IPS-18a (cell line): ENCODE data around the gene KRTAP5-3.
"Not testable (repeated sequence)": the region's sequence is repeated elsewhere in the genome, so short reads cannot be mapped to it uniquely, and the experiment has no call there.

Experiments
- H3K27ac ChIP-seq: one replicate; pipeline ENCODE4 v1.5.1; 2013; ENCODE audit warnings: low read length
- H3K27me3 ChIP-seq: one replicate; pipeline ENCODE4 v1.6.1; 2013; ENCODE audit warnings: mild to moderate bottlenecking, low read length; ENCODE audit not compliant: control insufficient read depth, insufficient read depth
- H3K36me3 ChIP-seq: one replicate; pipeline ENCODE4 v1.6.1; 2013; ENCODE audit warnings: low read depth, low read length; ENCODE audit not compliant: control insufficient read depth
- H3K4me1 ChIP-seq: one replicate; pipeline ENCODE4 v1.6.1; 2013; ENCODE audit warnings: low read depth, low read length; ENCODE audit not compliant: control insufficient read depth
- H3K4me3 ChIP-seq: one replicate; pipeline ENCODE4 v1.5.1; 2013; ENCODE audit warnings: low read length
- H3K9ac ChIP-seq: one replicate; pipeline ENCODE4 v1.6.1; 2013; ENCODE audit warnings: mild to moderate bottlenecking, low read length, moderate library complexity
- H3K9me3 ChIP-seq: one replicate; pipeline ENCODE4 v1.6.1; 2013; ENCODE audit warnings: low read depth, low read length; ENCODE audit not compliant: control insufficient read depth

KRTAP5-3 gene

DNA sequence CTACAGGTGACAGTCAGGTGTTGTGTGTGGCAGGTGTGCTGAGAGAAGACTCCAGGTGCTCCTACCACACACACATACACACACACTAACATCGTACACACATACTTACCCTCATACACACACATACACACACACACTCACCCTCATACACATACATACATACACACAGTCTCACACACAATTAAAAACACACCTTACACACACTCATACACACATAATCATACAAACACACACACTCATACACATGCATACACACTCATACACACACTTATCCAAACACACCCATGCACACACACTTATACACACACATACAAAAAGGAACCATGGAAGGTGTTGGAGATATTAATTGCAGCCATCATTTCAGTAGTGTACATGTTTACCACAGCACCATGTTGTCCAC is 4.6 kb downstream of the KRTAP5-3 start:
- H3K27ac ChIP-seq, result no peak overlapping the region
- H3K9me3 ChIP-seq, result no peaks in the 10 kb centered on the region
- peaks cover 16% of the 10 kb centered on the region for H3K27me3 ChIP-seq
- no peak overlapping the region for H3K4me3 ChIP-seq
- no peak overlapping the region for H3K9ac ChIP-seq
- H3K36me3 ChIP-seq, result no peaks in the 10 kb centered on the region
- H3K4me1 ChIP-seq, result peaks cover 11% of the 10 kb centered on the region

DNA sequence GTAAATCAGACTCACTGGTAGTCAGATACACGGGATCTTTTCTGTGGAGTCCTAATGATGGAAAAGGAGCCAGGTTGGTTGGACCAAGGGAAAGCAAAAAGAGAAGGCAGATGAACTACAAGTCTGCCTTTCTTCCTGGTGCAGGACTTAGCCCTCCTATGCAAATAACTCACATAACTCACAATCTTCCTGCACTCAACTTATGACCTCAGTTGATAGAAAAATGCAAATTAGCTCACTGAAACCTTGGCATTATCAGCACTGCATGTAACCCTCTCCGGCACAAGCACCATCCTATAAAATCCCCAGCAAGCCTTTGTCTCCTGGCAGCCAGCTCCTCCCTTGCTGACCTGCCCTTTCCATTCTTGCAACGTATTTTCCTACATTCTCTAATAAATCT is 6.6 kb downstream of the KRTAP5-3 start:
- H3K4me3 ChIP-seq, H3K9ac ChIP-seq, H3K36me3 ChIP-seq, H3K27ac ChIP-seq, H3K9me3 ChIP-seq: not testable (repeated sequence)
- Histone ChIP-seq H3K4me1 (peaks cover 13% of the 10 kb centered on the region), H3K27me3 (peaks cover 10% of the 10 kb centered on the region)

DNA sequence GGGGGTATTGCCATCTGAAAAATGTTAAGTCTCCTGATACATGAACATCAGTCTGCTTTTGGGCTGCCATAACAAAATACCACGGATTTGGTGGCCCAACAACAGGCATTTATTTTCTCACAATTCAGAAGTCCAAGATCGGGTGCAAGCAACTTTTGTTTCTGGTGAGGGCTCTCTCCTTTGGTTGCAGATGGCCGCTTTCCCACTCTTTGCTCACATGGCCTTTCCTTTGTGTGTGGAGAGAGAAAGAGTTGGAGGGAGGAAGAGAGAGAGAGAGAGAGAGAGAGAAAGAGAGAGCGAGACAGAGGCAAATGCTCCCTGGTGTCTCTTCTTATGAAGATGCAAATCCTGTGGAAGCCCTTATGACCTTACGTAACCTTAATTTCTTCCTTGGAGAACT is 7.6 kb downstream of the KRTAP5-3 start:
- peaks cover 10% of the 10 kb centered on the region for H3K27me3 ChIP-seq
- no peak overlapping the region for H3K4me3 ChIP-seq
- peak overlapping the region; percentile 25 for H3K9ac ChIP-seq
- no peaks in the 10 kb centered on the region for H3K9me3 ChIP-seq
- H3K4me1 ChIP-seq, result peaks cover 21% of the 10 kb centered on the region
- H3K27ac ChIP-seq, result no peak overlapping the region
- no peaks in the 10 kb centered on the region for H3K36me3 ChIP-seq

DNA sequence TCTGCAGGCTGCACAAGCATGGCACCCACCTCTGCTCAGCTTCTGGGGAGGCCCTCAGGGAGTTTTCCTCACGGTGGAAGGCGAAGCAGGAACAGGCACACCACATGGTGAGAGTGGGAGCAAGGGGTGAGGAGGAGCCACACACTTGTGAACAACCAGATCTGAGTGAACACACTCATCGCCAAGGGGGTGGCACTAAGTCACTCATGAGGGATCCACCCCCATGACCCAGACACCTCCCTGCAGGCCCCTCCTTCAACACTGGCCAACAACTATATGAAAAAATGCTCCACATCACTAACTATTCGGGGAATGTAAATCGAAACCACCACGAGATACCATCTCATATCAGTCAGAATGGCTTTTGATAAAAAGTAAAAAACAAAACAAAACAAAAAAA is 9.4 kb downstream of the KRTAP5-3 start:
- H3K36me3 ChIP-seq, result no peaks in the 10 kb centered on the region
- H3K9ac ChIP-seq, result no peak overlapping the region
- no peak overlapping the region for H3K27ac ChIP-seq
- no peaks in the 10 kb centered on the region for H3K9me3 ChIP-seq
- peaks cover 21% of the 10 kb centered on the region for H3K4me1 ChIP-seq
- peaks cover 10% of the 10 kb centered on the region for H3K27me3 ChIP-seq
- no peak overlapping the region for H3K4me3 ChIP-seq

DNA sequence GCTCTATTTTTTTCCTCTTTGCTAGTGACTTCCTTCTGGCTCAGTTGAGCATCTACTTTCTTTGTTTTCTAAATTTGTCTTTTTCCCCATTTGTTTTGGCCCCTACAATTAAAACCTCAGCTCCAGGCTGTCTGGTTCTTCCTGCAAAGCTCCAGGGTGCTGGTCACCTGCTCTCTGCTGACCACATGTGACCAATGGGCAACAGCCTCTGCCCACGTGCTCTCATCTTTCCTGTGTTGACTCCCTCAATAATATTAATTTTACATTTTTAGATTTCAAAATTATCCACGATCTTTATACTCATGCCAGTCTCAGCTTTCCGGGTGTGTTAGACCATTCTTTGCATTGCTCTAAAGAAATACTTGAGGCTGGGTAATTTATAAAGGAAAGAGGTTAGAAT is 9.9 kb downstream of the KRTAP5-3 start:
- H3K9ac ChIP-seq, H3K27ac ChIP-seq, H3K9me3 ChIP-seq, H3K4me3 ChIP-seq, H3K36me3 ChIP-seq: not testable (repeated sequence)
- H3K4me1 ChIP-seq, result peaks cover 21% of the 10 kb centered on the region
- peaks cover 10% of the 10 kb centered on the region for H3K27me3 ChIP-seq

DNA sequence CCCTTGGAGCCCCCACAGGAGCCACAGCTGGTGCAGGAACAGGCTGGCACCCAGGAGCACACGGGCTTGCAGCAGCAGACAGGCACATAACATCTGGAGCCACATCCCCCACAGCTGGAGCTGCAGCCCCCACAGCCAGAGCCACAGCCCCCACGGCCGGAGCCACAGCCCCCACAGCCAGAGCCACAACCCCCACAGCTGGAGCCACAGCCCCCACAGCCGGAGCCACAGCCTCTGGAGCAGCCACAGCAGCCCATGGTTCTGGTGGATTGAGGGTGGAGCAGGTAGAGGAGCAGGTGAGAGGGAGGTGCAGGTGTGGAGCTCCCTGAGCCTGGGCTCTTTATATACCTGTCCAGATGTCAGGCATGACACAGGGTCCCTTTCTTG is 10.3 kb downstream of the KRTAP5-3 start, which contains the start of gene KRTAP5-2:
KRTAP5-2 (minus strand) TSS at position 301 of the 387 bp plus-strand sequence; CDS start at position 257, 44 bp downstream.
- no peaks in the 10 kb centered on the region for H3K9me3 ChIP-seq
- peaks cover 21% of the 10 kb centered on the region for H3K4me1 ChIP-seq
- peaks cover 10% of the 10 kb centered on the region for H3K27me3 ChIP-seq
- no peaks in the 10 kb centered on the region for H3K36me3 ChIP-seq
- H3K4me3 ChIP-seq, result no peak within 1 kb of the TSS
- H3K9ac ChIP-seq, result no peak within 1 kb of the TSS
- H3K27ac ChIP-seq, result no peak within 1 kb of the TSS

DNA sequence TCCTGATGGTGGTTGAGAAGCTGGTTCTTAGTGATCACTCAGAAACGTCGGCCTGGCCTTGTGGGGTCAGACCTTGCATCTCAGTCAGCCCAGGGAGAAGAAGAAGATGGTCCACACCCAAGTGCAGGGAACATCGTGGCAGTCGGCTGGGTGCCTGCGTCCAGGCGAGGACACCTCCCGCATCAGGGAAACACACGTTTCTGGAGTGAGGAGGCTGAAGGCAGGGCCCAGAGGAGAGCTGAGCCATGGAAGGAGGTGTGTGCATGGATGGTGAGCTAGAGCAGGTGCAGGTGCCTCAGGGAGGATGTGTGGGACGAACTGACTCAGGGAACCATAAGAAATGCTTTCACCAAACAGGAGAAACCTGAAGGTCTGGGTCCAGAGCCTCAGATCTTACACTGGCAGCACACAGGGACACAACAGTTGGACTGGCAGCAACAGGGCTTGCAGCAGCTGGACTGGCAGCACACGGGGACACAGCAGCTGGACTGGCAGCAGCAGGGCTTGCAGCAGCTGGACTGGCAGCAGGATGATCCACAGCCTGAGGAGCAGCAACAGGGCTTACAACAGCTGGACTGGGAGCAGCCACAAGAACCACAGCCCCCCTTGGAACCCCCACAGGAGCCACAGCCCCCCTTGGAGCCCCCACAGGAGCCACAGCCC is 10.8 kb downstream of the KRTAP5-3 start:
- no peaks in the 10 kb centered on the region for H3K9me3 ChIP-seq
- H3K9ac ChIP-seq, result no peak overlapping the region
- no peaks in the 10 kb centered on the region for H3K36me3 ChIP-seq
- H3K27ac ChIP-seq, result no peak overlapping the region
- peaks cover 21% of the 10 kb centered on the region for H3K4me1 ChIP-seq
- H3K4me3 ChIP-seq, result no peak overlapping the region
- H3K27me3 ChIP-seq, result peaks cover 10% of the 10 kb centered on the region

DNA sequence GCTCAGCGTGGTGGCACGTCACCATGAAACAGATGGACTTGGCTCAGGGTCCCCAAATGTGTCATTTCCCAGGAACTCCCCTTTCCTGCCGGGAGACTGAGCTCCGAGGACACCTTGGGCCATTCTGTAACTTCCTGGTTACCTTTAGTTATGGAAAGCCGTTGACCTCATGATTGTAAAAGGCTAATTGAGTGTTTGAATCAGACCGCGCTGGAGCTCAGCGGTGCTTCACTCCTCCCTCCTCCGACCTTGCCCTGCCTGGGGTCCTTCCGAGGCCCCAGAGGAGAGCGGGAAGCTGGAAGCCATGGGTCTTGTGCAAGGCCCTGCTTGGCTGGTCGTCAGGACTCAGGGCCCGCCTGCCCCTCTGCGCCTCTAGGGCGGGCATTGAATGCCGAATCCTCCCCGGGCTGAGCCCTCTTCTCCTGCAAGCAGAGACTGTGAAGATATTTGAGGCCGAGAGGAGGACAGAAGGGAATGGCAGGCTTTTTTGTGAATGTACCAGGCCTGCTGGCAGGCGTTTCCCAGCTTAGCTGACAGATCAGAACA is 11.6 kb downstream of the KRTAP5-3 start:
- peak overlapping the region; percentile 13 for H3K4me3 ChIP-seq
- H3K27me3 ChIP-seq, result peaks cover 10% of the 10 kb centered on the region
- not testable (repeated sequence) for H3K9ac ChIP-seq

DNA sequence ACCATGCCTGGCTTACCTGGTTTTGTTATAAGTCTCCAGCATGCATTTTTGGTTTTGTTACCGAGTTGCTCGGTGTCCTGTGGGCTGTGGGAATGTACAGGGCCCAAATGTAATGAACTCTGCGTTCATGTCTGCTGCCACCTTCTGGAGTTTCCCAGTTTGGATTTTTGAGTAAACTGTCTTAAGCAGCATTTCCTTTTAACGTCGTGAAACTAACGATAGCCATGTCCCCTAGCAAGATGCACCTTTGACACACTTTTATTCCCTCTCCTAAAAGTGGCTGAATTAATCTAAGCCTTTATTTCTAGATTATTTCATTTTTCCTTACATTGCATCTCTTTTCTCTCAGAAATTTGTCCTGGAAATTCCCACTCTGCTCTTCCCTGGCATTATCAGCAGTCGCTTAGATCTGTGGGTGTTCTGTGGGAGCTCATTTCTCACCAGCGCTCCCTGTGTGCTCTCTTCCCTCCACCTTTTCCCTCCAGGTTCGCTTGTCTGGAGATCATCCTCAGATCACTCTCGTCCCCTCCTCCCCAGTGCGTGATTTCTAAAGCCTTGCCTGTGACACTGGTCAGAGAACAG is 12.2 kb downstream of the KRTAP5-3 start:
- H3K27ac ChIP-seq, H3K36me3 ChIP-seq, H3K9ac ChIP-seq, H3K9me3 ChIP-seq: not testable (repeated sequence)
- peaks cover 21% of the 10 kb centered on the region for H3K4me1 ChIP-seq
- H3K27me3 ChIP-seq, result peaks cover 10% of the 10 kb centered on the region
- peak overlapping the region; percentile 13 for H3K4me3 ChIP-seq

More for the DNA sequence above, 11.6 kb downstream of the KRTAP5-3 start:
- not testable (repeated sequence) for H3K9me3 ChIP-seq, H3K27ac ChIP-seq, H3K36me3 ChIP-seq
- peaks cover 21% of the 10 kb centered on the region for H3K4me1 ChIP-seq

DNA sequence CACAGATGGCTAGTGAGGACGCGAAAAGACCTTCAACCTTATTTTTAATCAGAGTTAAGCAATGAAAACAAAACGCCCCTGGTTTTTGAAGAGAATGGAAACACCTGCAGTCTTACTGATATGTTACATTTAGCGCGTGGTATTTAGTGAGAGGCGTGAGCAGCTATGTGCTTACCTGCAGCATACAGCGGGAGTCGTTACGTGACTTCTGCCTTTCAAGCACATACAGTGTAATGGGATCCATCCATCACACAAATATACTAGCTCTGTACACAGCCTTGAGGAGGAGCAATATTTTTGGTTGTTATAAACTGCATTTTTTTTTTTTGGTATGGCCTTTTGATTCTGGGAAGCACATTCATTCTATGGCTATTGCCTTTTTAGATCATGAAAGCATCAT is 15.6 kb downstream of the KRTAP5-3 start:
- H3K4me3 ChIP-seq, result no peak overlapping the region
- H3K9me3 ChIP-seq, result no peaks in the 10 kb centered on the region
- H3K36me3 ChIP-seq, result no peaks in the 10 kb centered on the region
- H3K27me3 ChIP-seq, result peaks cover 10% of the 10 kb centered on the region
- H3K27ac ChIP-seq, result no peak overlapping the region
- no peak overlapping the region for H3K9ac ChIP-seq
- H3K4me1 ChIP-seq, result peaks cover 16% of the 10 kb centered on the region

DNA sequence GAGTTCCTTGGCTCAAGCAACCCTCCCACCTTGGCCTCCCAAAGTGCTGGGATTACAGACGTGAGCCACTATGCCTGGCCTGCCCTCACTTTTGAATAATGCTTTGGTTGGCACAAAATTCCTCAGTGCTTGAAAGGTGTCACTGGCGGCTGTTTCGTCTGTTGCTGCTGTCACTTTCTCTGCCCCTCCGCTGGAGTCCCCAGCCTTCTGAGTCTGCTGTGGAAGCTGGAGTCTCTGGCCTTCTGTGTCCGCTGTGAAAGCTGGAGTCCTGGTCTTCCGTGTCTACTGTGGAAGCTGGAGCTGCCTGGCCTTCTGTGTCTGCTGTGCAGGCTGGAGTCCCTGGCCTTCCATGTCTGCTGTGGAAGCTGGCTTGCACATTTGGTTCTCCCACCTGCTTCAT is 18.3 kb downstream of the KRTAP5-3 start:
- Histone ChIP-seq H3K4me1 (no peaks in the 10 kb centered on the region), H3K27ac (no peak overlapping the region), H3K9ac (no peak overlapping the region), H3K9me3 (no peaks in the 10 kb centered on the region), H3K4me3 (no peak overlapping the region), H3K27me3 (no peaks in the 10 kb centered on the region), H3K36me3 (no peaks in the 10 kb centered on the region)
